GM18502 (cell line): ENCODE data around the gene FAM174B.
A peak's percentile ranks its signal among the peaks of the same experiment; 100 is the strongest.

Experiments
- ATAC-seq: cut with Tn5 transposase; IDR thresholded peaks from one replicate; pipeline ENCODE4 v1.9.1; 2021; ENCODE audit warnings: mild to moderate bottlenecking; ENCODE audit not compliant: unreplicated experiment, poor library complexity

Gene FAM174B

GRCh38 chr15:92665100-92665555, 9.6 kb upstream of the FAM174B start:
- no peak for ATAC-seq

- ATAC-seq: no peak
Measured at GRCh38 chr15:92664178-92664900, 8.8 kb upstream of the FAM174B start.

GRCh38 chr15:92663250-92663951, 7.8 kb upstream of the FAM174B start:
- ATAC-seq: peak; percentile 86

- ATAC-seq: no peak
Measured at GRCh38 chr15:92662762-92663161, 7.2 kb upstream of the FAM174B start.

- ATAC-seq: no peak
Measured at GRCh38 chr15:92661956-92662355, 6.4 kb upstream of the FAM174B start.

GRCh38 chr15:92661069-92661468, 5.5 kb upstream of the FAM174B start:
- ATAC-seq: no peak

- no peak for ATAC-seq
Measured at GRCh38 chr15:92657486-92657885, 1.9 kb upstream of the FAM174B start.

GRCh38 chr15:92656089-92656488, 514 bp upstream of the FAM174B start:
- no peak for ATAC-seq

- no peak for ATAC-seq
Measured at GRCh38 chr15:92654662-92655061, 913 bp downstream of the FAM174B start.

GRCh38 chr15:92653836-92654539, 1.6 kb downstream of the FAM174B start:
- no peak for ATAC-seq

- no peak for ATAC-seq
Measured at GRCh38 chr15:92653366-92653765, 2.2 kb downstream of the FAM174B start.

GRCh38 chr15:92652576-92652966, 3.0 kb downstream of the FAM174B start:
- no peak for ATAC-seq

- ATAC-seq: no peak
Measured at GRCh38 chr15:92651877-92652575, 3.5 kb downstream of the FAM174B start.

GRCh38 chr15:92650966-92651365, 4.6 kb downstream of the FAM174B start:
- no peak for ATAC-seq

- ATAC-seq: no peak
Measured at GRCh38 chr15:92650256-92650655, 5.3 kb downstream of the FAM174B start.

GRCh38 chr15:92648190-92648875, 7.2 kb downstream of the FAM174B start:
- ATAC-seq: no peak

- no peak for ATAC-seq
Measured at GRCh38 chr15:92647467-92648163, 8.0 kb downstream of the FAM174B start.

- ATAC-seq: no peak
Measured at GRCh38 chr15:92646216-92646615, 9.4 kb downstream of the FAM174B start.

- ATAC-seq: no peak
Measured at GRCh38 chr15:92645731-92646130, 9.8 kb downstream of the FAM174B start.
